HFF-Myc (cell line): ENCODE measurements around the gene ATG10.

ENCODE experiments used
- DNase-seq: peaks from one replicate; pipeline ENCODE4 v3.0.0-alpha.2; 2011; ENCODE audit warnings: low read depth; ENCODE audit errors: extremely low read depth
- H3K4me3 ChIP-seq: replicated peaks from 2 replicates; pipeline ENCODE4 v1.5.1; 2011; ENCODE audit warnings: low read depth, mild to moderate bottlenecking, control low read depth, low read length
- CTCF ChIP-seq: IDR thresholded peaks from 2 replicates; pipeline ENCODE4 v1.5.1; 2012; ENCODE audit warnings: mild to moderate bottlenecking, low read depth, low read length, control low read depth; ENCODE audit errors: missing control alignments

The ATG10 gene

GRCh38 chr5:82073179-82073578 is 101.4 kb downstream of the ATG10 start:
- peak; percentile 16 for DNase-seq
- no peak overlapping the region for H3K4me3 ChIP-seq
- no peak for TF ChIP-seq CTCF

- H3K4me3 ChIP-seq = no peak overlapping the region
- no peak for DNase-seq
- no peak for TF ChIP-seq CTCF
Measured at GRCh38 chr5:82074950-82075349, 103.1 kb downstream of the ATG10 start.

- no peak overlapping the region for H3K4me3 ChIP-seq
- no peak for DNase-seq
- no peak for TF ChIP-seq CTCF
Measured at GRCh38 chr5:82077496-82077895, 105.7 kb downstream of the ATG10 start.

- no peak for TF ChIP-seq CTCF
- no peak for DNase-seq
- no peak overlapping the region for H3K4me3 ChIP-seq
Measured at GRCh38 chr5:82091617-82092016, 119.8 kb downstream of the ATG10 start.

GRCh38 chr5:82095536-82095935 is 123.7 kb downstream of the ATG10 start:
- no peak overlapping the region for H3K4me3 ChIP-seq
- no peak for DNase-seq
- TF ChIP-seq CTCF = no peak

- no peak for TF ChIP-seq CTCF
- DNase-seq = no peak
- no peak overlapping the region for H3K4me3 ChIP-seq
Measured at GRCh38 chr5:82096249-82096648, 124.4 kb downstream of the ATG10 start.

- no peak for TF ChIP-seq CTCF
- no peak overlapping the region for H3K4me3 ChIP-seq
- peak; percentile 29 for DNase-seq
Measured at GRCh38 chr5:82100303-82101077, 128.7 kb downstream of the ATG10 start.
